Measurements from ENCODE around the gene TRIM8.

TRIM8 gene

GRCh38 chr10:102614888-102615287 is 29.4 kb upstream of the TRIM8 start:
- no peak overlapping the region for H3K4me3 ChIP-seq (ENCODE audit: low read depth in 1 of 5, low read length in 5 of 5)
- H3K27ac ChIP-seq (ENCODE audit: low read depth, low read length): no peak overlapping the region
- peaks cover 21 to 81% (median 75%) of the 10 kb centered on the region in 5 donors for H3K4me1 ChIP-seq (ENCODE audit: control insufficient read depth in 5 of 5, insufficient read depth in 5 of 5, low read length in 5 of 5)
- H3K9me3 ChIP-seq (ENCODE audit: control insufficient read depth in 5 of 5, low read length in 5 of 5): no peaks in the 10 kb centered on the region
- peaks cover 0 to 41% (median 20%) of the 10 kb centered on the region in 5 donors for H3K36me3 ChIP-seq (ENCODE audit: control insufficient read depth in 5 of 5, insufficient read depth in 5 of 5, low read length in 5 of 5)
- no peak overlapping the region for H3K9ac ChIP-seq (ENCODE audit: low read length in 5 of 5)
- H3K27me3 ChIP-seq (ENCODE audit: control insufficient read depth in 5 of 5, insufficient read depth in 4 of 5, low read length in 5 of 5): no peaks in the 10 kb centered on the region

DNA sequence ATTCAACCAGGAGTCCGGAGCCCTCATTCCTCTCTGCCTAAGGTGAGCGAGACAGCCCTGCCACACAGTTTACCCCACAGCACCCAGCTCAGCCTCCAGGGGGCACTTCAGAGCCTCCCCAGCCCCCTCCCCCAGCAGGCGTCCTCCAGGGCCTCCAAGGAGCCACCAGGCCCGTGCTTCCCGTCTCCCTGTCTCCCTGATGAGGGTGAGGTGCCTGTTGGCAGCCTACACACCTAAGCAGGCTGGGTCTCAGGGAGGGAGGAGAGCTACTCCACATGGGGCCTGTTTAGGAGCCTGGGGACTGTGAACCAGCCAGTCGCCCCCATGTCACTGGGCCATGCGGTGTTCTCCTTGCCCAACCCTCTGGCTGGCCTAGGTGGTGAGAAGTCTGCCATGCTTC is 28.9 kb upstream of the TRIM8 start:
- H3K36me3 ChIP-seq (ENCODE audit: control insufficient read depth in 5 of 5, insufficient read depth in 5 of 5, low read length in 5 of 5): peaks cover 0 to 41% (median 20%) of the 10 kb centered on the region in 5 donors
- H3K27ac ChIP-seq (ENCODE audit: low read depth, low read length): no peak overlapping the region
- H3K4me3 ChIP-seq (ENCODE audit: low read depth in 1 of 5, low read length in 5 of 5): no peak overlapping the region
- no peaks in the 10 kb centered on the region for H3K27me3 ChIP-seq (ENCODE audit: control insufficient read depth in 5 of 5, insufficient read depth in 4 of 5, low read length in 5 of 5)
- no peak overlapping the region for H3K9ac ChIP-seq (ENCODE audit: low read length in 5 of 5)
- H3K9me3 ChIP-seq (ENCODE audit: control insufficient read depth in 5 of 5, low read length in 5 of 5): no peaks in the 10 kb centered on the region
- peaks cover 26 to 81% (median 75%) of the 10 kb centered on the region in 5 donors for H3K4me1 ChIP-seq (ENCODE audit: control insufficient read depth in 5 of 5, insufficient read depth in 5 of 5, low read length in 5 of 5)

DNA sequence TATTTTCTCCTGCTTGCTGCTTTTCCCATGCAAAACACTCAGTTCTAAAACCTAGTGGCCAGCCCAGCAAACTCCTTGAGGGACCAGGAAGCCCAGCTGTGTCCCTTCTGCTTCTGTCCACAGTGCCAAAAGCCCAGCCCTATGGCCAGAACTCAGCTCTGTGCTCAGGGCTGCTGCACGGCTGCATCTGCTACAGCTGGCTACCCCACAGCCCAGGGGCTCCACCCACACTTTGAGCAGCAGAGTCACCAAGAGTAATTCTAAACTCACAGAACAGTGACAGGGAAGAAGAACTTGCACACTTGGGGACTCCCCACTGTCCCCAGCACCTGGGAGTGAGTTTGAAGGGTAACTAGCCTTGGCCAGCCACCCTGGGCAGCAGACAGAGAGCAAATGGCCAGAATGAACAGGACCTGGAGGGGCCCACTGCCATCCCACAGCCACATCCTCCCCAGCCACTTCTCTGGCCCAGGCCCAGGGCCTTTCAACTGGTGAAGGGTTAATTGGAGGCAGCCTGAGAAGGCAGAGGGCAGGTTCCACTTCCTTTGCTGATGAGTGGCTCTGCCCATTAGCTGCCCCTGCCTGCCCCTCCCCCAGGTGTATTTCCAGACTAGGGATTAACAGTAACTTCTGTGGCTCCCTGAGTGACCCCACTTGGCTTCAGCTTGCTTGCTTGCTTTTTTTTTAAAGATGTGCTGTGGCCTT is 28.1 kb upstream of the TRIM8 start:
- H3K9me3 ChIP-seq (ENCODE audit: control insufficient read depth in 5 of 5, low read length in 5 of 5): no peaks in the 10 kb centered on the region
- no peak overlapping the region for H3K27ac ChIP-seq (ENCODE audit: low read depth, low read length)
- H3K4me1 ChIP-seq (ENCODE audit: control insufficient read depth in 5 of 5, insufficient read depth in 5 of 5, low read length in 5 of 5): peaks cover 32 to 81% (median 75%) of the 10 kb centered on the region in 5 donors
- no peak overlapping the region for H3K4me3 ChIP-seq (ENCODE audit: low read depth in 1 of 5, low read length in 5 of 5)
- peak overlapping the region in 1 of 5 donors; percentile 11 for H3K9ac ChIP-seq (ENCODE audit: low read length in 5 of 5)
- peaks cover 0 to 45% (median 20%) of the 10 kb centered on the region in 5 donors for H3K36me3 ChIP-seq (ENCODE audit: control insufficient read depth in 5 of 5, insufficient read depth in 5 of 5, low read length in 5 of 5)
- no peaks in the 10 kb centered on the region for H3K27me3 ChIP-seq (ENCODE audit: control insufficient read depth in 5 of 5, insufficient read depth in 4 of 5, low read length in 5 of 5)

DNA sequence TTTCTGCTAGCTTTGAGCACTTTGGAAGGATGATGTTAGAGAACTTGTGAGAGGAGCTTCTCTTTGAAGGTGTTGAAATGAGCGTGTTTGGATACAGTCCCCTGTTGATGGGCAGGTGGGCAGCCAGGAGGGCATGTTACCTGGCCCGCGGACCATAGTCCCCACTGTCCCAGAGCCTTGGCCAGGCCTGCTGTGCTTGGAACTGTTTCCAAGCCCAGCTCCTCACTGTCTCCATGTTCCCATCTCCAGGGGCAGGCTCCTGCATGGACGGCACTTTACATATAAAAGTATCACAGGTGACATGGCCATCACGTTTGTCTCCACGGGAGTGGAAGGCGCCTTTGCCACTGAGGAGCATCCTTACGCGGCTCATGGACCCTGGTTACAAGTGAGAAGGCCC is 27.2 kb upstream of the TRIM8 start:
- Histone ChIP-seq H3K36me3 (ENCODE audit: control insufficient read depth in 5 of 5, insufficient read depth in 5 of 5, low read length in 5 of 5) (peaks cover 0 to 52% (median 20%) of the 10 kb centered on the region in 5 donors), H3K4me1 (ENCODE audit: control insufficient read depth in 5 of 5, insufficient read depth in 5 of 5, low read length in 5 of 5) (peaks cover 30 to 81% (median 75%) of the 10 kb centered on the region in 5 donors), H3K4me3 (ENCODE audit: low read depth in 1 of 5, low read length in 5 of 5) (no peak overlapping the region), H3K9ac (ENCODE audit: low read length in 5 of 5) (no peak overlapping the region), H3K27ac (ENCODE audit: low read depth, low read length) (no peak overlapping the region), H3K9me3 (ENCODE audit: control insufficient read depth in 5 of 5, low read length in 5 of 5) (no peaks in the 10 kb centered on the region), H3K27me3 (ENCODE audit: control insufficient read depth in 5 of 5, insufficient read depth in 4 of 5, low read length in 5 of 5) (no peaks in the 10 kb centered on the region)

GRCh38 chr10:102617816-102618215 is 26.5 kb upstream of the TRIM8 start:
- Histone ChIP-seq H3K9ac (ENCODE audit: low read length in 5 of 5) (no peak overlapping the region), H3K27ac (ENCODE audit: low read depth, low read length) (no peak overlapping the region), H3K4me3 (ENCODE audit: low read depth in 1 of 5, low read length in 5 of 5) (no peak overlapping the region), H3K4me1 (ENCODE audit: control insufficient read depth in 5 of 5, insufficient read depth in 5 of 5, low read length in 5 of 5) (peaks cover 27 to 76% (median 69%) of the 10 kb centered on the region in 5 donors), H3K27me3 (ENCODE audit: control insufficient read depth in 5 of 5, insufficient read depth in 4 of 5, low read length in 5 of 5) (no peaks in the 10 kb centered on the region), H3K9me3 (ENCODE audit: control insufficient read depth in 5 of 5, low read length in 5 of 5) (no peaks in the 10 kb centered on the region), H3K36me3 (ENCODE audit: control insufficient read depth in 5 of 5, insufficient read depth in 5 of 5, low read length in 5 of 5) (peaks cover 0 to 52% (median 20%) of the 10 kb centered on the region in 5 donors)

GRCh38 chr10:102619281-102619981 is 24.8 kb upstream of the TRIM8 start:
- Histone ChIP-seq H3K9me3 (ENCODE audit: control insufficient read depth in 5 of 5, low read length in 5 of 5) (no peaks in the 10 kb centered on the region), H3K27ac (ENCODE audit: low read depth, low read length) (peak overlapping the region; percentile 71), H3K4me3 (ENCODE audit: low read depth in 1 of 5, low read length in 5 of 5) (no peak overlapping the region), H3K9ac (ENCODE audit: low read length in 5 of 5) (peak overlapping the region in 1 of 5 donors; percentile 31), H3K36me3 (ENCODE audit: control insufficient read depth in 5 of 5, insufficient read depth in 5 of 5, low read length in 5 of 5) (peaks cover 0 to 52% (median 20%) of the 10 kb centered on the region in 5 donors), H3K4me1 (ENCODE audit: control insufficient read depth in 5 of 5, insufficient read depth in 5 of 5, low read length in 5 of 5) (peaks cover 21 to 70% (median 57%) of the 10 kb centered on the region in 5 donors), H3K27me3 (ENCODE audit: control insufficient read depth in 5 of 5, insufficient read depth in 4 of 5, low read length in 5 of 5) (no peaks in the 10 kb centered on the region)

- Histone ChIP-seq H3K9ac (ENCODE audit: low read length in 5 of 5) (peak overlapping the region in 2 of 5 donors; percentile 26 to 31), H3K4me1 (ENCODE audit: control insufficient read depth in 5 of 5, insufficient read depth in 5 of 5, low read length in 5 of 5) (peaks cover 21 to 72% (median 55%) of the 10 kb centered on the region in 5 donors), H3K9me3 (ENCODE audit: control insufficient read depth in 5 of 5, low read length in 5 of 5) (no peaks in the 10 kb centered on the region), H3K36me3 (ENCODE audit: control insufficient read depth in 5 of 5, insufficient read depth in 5 of 5, low read length in 5 of 5) (peaks cover 0 to 48% (median 20%) of the 10 kb centered on the region in 5 donors), H3K27ac (ENCODE audit: low read depth, low read length) (peak overlapping the region; percentile 71), H3K4me3 (ENCODE audit: low read depth in 1 of 5, low read length in 5 of 5) (peak overlapping the region in 1 of 5 donors; percentile 4), H3K27me3 (ENCODE audit: control insufficient read depth in 5 of 5, insufficient read depth in 4 of 5, low read length in 5 of 5) (no peaks in the 10 kb centered on the region)
These were observed 24.1 kb upstream of the TRIM8 start for GRCh38 chr10:102620138-102620590.

DNA sequence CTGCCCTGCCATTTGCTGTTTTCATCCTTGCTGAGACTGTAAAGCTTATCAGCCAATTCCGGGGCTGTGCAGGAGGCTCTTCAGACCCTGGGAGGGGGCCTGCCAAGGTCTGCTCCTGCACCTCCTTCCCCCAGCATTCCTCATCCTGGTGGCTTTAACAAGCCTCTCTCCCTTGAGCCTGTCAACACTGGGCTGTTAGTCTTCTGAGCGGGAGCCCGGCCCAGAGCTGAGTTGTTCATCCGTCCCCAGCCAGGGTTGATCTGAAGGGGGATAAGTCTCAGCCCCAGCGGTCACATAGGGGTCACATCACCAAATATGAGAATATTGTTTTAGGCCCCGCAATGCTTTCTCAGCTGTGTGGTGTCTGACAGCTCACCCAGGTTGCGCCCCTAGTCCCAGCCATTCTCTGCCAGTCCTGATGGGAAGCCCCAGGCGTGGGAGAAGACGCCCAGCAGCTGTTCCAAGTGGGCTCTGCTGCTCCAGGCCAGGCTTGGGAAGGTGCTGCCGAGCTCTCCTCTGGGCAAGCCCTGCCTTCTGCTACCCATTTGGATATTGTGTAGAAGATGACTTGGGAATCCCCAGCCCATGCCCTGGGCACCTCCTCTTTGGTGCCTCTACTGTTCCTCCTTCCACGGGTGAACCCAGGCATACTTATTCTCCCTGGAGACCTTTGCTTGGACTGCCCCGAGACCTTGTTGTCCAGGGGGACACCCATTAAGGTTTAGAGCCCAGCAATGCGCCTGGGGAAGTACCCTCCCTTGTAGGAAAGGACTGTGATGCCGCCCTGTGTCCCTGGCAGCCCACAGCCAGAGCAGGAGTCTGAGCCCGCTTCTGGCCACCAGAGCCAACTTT is 23.5 kb upstream of the TRIM8 start:
- Histone ChIP-seq H3K36me3 (ENCODE audit: control insufficient read depth in 5 of 5, insufficient read depth in 5 of 5, low read length in 5 of 5) (peaks cover 0 to 45% (median 20%) of the 10 kb centered on the region in 5 donors), H3K9ac (ENCODE audit: low read length in 5 of 5) (peak overlapping the region in 1 of 5 donors; percentile 44), H3K27ac (ENCODE audit: low read depth, low read length) (peak overlapping the region; percentile 71), H3K27me3 (ENCODE audit: control insufficient read depth in 5 of 5, insufficient read depth in 4 of 5, low read length in 5 of 5) (no peaks in the 10 kb centered on the region), H3K4me3 (ENCODE audit: low read depth in 1 of 5, low read length in 5 of 5) (peak overlapping the region in 1 of 5 donors; percentile 4), H3K9me3 (ENCODE audit: control insufficient read depth in 5 of 5, low read length in 5 of 5) (no peaks in the 10 kb centered on the region), H3K4me1 (ENCODE audit: control insufficient read depth in 5 of 5, insufficient read depth in 5 of 5, low read length in 5 of 5) (peaks cover 19 to 72% (median 49%) of the 10 kb centered on the region in 5 donors)

GRCh38 chr10:102621443-102622325 is 22.6 kb upstream of the TRIM8 start:
- Histone ChIP-seq H3K9me3 (ENCODE audit: control insufficient read depth in 5 of 5, low read length in 5 of 5) (no peaks in the 10 kb centered on the region), H3K27ac (ENCODE audit: low read depth, low read length) (peak overlapping the region; percentile 71), H3K36me3 (ENCODE audit: control insufficient read depth in 5 of 5, insufficient read depth in 5 of 5, low read length in 5 of 5) (peaks cover 0 to 37% (median 15%) of the 10 kb centered on the region in 5 donors), H3K27me3 (ENCODE audit: control insufficient read depth in 5 of 5, insufficient read depth in 4 of 5, low read length in 5 of 5) (no peaks in the 10 kb centered on the region), H3K9ac (ENCODE audit: low read length in 5 of 5) (peak overlapping the region in 2 of 5 donors; percentile 43 to 44), H3K4me3 (ENCODE audit: low read depth in 1 of 5, low read length in 5 of 5) (no peak overlapping the region), H3K4me1 (ENCODE audit: control insufficient read depth in 5 of 5, insufficient read depth in 5 of 5, low read length in 5 of 5) (peaks cover 17 to 64% (median 44%) of the 10 kb centered on the region in 5 donors)
